NCI-H748 (cell line): ENCODE data around the gene ADD2.
"Not testable (repeated sequence)": the region's sequence is repeated elsewhere in the genome, so short reads cannot be mapped to it uniquely, and the experiment has no call there.

Experiments
- DNase-seq: peaks from one replicate; lab custom pipeline; 2025; ENCODE audit not compliant: unreplicated experiment; lab: John Stamatoyannopoulos, UW

Gene ADD2

GRCh38 chr2:70645733-70646419 lies 122.1 kb downstream of the ADD2 start:
- DNase-seq: no peak

GRCh38 chr2:70643715-70644114 lies 124.3 kb downstream of the ADD2 start:
- DNase-seq: peak; percentile 20

GRCh38 chr2:70641263-70641784 lies 126.7 kb downstream of the ADD2 start:
- no peak for DNase-seq

GRCh38 chr2:70639841-70640436 lies 128.1 kb downstream of the ADD2 start:
- DNase-seq: no peak

GRCh38 chr2:70638561-70638960 lies 129.4 kb downstream of the ADD2 start:
- DNase-seq: no peak

- no peak for DNase-seq
Observed at GRCh38 chr2:70633508-70633907, 134.5 kb downstream of the ADD2 start.

GRCh38 chr2:70632966-70633365 lies 135.0 kb downstream of the ADD2 start:
- no peak for DNase-seq

- DNase-seq: no peak
Observed at GRCh38 chr2:70632388-70632787, 135.6 kb downstream of the ADD2 start.

GRCh38 chr2:70630761-70631160 lies 137.2 kb downstream of the ADD2 start:
- DNase-seq: no peak

GRCh38 chr2:70627211-70627898 lies 140.6 kb downstream of the ADD2 start:
- DNase-seq: peak; percentile 68

- no peak for DNase-seq
Observed at GRCh38 chr2:70626254-70626990, 141.6 kb downstream of the ADD2 start.

- not testable (repeated sequence) for DNase-seq
Observed at GRCh38 chr2:70621536-70621935, 146.5 kb downstream of the ADD2 start.

GRCh38 chr2:70620020-70620419 lies 148.0 kb downstream of the ADD2 start:
- peak; percentile 8 for DNase-seq

GRCh38 chr2:70619167-70619566 lies 148.8 kb downstream of the ADD2 start:
- DNase-seq: no peak

- DNase-seq: no peak
Observed at GRCh38 chr2:70616168-70616694, 151.8 kb downstream of the ADD2 start.

GRCh38 chr2:70615222-70615621 lies 152.8 kb downstream of the ADD2 start:
- DNase-seq: no peak

- no peak for DNase-seq
Observed at GRCh38 chr2:70613521-70613920, 154.5 kb downstream of the ADD2 start.

GRCh38 chr2:70612574-70612973 lies 155.4 kb downstream of the ADD2 start:
- DNase-seq: no peak

- no peak for DNase-seq
Observed at GRCh38 chr2:70608373-70608772, 159.6 kb downstream of the ADD2 start.

- DNase-seq: no peak
Observed at GRCh38 chr2:70607121-70607561, 160.9 kb downstream of the ADD2 start.
